ENCODE results near the gene MUS81. TPM values are rescaled to one million over a fixed set of nuclear protein-coding genes. Genes with fewer than 3 reads are reported as not detected.
"Not testable (repeated sequence)": the region's sequence is repeated elsewhere in the genome, so short reads cannot be mapped to it uniquely, and the experiment has no call there.

MUS81 gene
- total RNA-seq, 1 donor from 2014 or later = 52.8 TPM

DNA sequence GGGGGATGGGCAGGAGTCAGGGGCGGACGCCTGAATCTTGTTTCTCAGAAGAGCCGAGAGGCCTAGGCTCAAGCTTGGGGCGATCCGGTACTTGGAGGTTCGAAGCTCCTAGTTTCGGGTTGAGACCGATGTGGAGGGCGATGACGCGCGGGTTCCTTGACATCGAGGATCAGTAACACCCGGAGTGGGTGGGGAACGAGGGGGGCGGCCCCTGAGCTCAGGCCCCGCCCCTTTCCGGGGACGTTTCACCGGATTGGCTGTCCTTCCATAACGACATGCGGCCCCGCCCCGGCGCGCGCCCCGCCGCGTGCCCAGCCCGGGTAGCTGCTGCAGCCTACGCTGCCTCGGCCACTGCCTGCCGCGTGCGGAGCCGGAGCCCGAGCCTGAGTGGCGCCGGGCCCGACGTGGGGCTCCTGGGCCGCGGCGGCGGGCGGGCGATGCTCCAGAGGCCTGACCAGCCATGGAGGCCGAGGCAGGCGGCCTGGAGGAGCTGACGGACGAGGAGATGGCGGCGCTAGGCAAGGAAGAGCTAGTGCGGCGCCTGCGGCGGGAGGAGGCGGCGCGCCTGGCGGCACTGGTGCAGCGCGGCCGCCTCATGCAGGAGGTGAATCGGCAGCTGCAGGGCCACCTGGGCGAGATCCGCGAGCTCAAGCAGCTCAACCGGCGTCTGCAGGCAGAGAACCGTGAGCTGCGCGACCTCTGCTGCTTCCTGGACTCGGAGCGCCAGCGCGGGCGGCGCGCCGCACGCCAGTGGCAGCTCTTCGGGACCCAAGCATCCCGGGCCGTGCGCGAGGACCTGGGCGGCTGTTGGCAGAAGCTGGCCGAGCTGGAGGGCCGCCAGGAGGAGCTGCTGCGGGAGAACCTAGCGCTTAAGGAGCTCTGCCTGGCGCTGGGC is 30.3 kb downstream of the MUS81 start, which contains the start of gene CCDC85B:
Gene CCDC85B, plus strand, starts transcription at position 350 of the 895 bp plus-strand sequence. Its CDS starts 111 bp downstream, at position 461.
- DNase-seq (ENCODE audit: low read depth, low spot score) = peak; percentile 78

DNA sequence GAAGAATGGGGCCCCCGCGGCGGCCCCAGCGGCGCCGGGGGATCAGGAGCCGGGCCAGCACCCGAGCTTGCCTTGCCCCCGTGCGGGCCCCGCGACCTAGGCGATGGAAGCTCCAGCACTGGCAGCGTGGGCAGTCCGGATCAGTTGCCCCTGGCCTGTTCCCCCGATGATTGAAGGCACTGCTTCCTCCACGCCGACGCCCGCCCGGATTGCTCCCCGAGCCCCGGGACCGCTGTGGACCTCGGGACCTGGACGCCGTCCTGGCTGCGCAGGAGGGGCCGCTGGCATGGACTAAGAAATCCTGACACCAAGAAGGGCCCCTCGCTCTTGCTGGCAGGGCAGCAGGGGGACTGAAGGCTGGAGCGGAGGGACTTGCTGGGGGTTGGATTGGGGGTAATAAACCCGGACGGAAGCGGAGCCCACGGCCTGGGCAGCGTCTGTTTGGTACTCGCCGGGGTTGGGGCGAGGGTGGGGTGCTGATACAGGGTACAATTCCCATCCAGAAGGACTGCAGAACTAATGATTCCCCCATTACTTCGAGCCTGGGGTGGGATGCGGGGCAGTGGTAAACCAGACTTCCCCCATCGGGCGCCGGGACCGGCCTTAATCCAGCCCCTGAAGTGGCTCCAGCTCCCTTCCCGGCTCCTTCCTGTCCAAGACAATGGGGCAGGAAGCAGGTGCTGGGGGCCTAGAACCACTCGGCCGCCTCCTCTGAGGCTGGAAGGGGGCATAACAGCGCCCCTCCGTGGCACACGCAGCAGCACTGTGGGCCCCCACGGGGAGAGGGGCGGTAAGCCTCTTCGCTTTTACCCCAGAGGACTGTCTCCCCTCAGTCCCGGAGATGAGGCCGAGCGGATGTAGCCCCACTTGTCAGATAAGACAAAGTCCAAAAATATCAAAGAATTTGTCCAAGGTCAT is 31.2 kb downstream of the MUS81 start:
- DNase-seq (ENCODE audit: low read depth, low spot score) = peak; percentile 76

DNA sequence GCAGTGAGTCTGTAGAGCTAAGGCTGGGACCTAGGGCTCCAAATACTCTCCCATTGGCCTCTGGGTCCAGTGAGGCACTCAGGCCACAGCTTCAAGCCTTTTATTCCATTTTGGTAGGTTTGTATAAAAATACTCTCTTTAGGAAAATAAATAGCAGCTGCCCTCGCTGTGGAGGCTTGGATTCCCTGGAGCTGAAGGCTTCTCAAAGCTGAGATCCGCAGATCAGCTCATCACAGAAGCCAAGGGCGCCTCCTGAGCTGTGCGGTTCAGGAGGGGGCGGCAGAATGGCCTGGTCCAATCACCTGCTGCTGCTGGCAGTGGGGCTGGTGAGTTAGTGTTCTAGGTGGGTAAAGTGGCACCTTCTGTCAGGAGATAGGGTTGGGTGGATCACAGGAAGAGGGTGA is 31.9 kb downstream of the MUS81 start:
- DNase-seq (ENCODE audit: low read depth, low spot score) = not testable (repeated sequence)

DNA sequence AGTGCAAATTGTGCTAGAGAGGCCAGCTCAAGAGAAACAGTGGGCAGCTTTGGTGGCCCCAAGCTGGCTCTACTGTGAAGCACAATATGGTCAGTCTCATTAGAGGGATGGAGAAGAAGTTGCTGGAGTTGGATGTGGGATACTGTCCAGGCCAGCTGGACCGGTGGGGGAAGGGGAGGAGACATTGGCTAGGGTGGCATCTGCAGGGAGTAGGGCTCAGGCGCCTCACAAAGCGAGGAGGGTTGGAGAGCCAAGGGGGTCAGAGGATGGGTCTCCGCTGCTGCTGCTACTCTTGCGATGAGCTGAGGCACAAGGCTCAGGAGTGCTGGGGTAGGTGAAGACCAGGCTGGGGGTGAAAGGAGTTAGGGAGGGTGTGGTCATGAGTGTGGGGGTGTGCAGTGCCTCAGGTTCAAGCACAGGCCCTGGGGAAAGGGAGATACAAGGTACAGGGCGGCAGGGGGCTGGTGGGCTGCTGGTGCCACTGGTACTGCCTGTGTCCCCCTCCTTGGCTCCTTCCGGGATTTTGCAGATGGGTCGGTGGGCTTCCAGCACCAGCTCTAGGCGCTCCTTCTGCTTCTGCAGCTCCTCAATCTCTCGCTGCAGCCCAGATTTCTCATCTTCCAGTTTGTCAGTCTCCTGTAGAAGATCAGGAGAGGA is 32.6 kb downstream of the MUS81 start:
- no peak for DNase-seq (ENCODE audit: low read depth, low spot score)

DNA sequence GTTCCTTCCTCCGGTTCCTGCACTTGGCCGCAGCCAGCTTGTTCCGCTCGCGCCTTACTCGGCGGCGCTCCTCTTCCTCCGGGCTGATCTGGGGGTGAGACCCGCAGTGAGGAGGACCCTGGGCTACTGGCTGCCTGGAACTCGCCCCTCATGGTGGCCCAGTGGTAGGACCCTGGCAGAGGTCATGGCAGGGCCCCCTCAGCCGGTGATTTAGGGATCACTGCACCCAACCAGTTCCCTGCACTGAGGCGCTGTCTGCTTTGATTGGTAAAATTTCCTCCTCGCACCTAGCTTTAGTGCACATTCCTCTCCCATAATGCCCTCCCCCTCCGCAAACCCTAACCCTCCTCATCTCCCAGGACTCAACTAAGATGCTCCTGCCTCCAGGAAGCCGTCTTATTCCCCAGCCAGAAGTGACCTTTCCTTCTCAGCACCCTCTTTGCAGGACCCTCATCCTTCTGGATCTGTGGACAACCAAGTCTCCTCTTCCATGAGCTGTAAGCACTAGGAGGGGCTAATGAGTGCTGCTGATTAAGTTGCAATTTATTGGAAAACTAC is 33.9 kb downstream of the MUS81 start:
- no peak for DNase-seq (ENCODE audit: low read depth, low spot score)

DNA sequence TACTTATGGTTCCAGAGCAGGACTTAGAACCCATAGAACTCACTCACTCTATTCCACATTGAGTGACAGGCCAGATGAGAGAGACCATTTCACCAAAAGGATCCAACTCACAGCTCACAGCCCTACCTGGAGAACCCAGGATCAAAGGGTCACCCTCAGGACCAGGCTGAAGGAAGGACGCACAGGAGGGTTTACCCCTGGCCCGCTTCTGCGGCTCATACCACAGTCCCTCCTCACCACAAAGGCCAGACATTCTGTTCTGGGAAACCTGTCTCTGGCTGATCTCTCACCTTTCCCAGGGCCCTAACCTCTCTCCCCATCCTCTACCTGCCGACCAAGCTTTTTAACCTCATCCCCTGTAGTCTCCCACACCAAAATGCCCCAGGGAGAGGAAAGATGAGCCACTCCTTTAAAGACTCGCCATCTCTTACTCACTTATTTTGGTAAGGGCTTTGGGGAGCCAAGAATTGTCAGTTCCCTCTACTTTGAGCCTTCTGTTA is 35.3 kb downstream of the MUS81 start:
- no peak for DNase-seq (ENCODE audit: low read depth, low spot score)

DNA sequence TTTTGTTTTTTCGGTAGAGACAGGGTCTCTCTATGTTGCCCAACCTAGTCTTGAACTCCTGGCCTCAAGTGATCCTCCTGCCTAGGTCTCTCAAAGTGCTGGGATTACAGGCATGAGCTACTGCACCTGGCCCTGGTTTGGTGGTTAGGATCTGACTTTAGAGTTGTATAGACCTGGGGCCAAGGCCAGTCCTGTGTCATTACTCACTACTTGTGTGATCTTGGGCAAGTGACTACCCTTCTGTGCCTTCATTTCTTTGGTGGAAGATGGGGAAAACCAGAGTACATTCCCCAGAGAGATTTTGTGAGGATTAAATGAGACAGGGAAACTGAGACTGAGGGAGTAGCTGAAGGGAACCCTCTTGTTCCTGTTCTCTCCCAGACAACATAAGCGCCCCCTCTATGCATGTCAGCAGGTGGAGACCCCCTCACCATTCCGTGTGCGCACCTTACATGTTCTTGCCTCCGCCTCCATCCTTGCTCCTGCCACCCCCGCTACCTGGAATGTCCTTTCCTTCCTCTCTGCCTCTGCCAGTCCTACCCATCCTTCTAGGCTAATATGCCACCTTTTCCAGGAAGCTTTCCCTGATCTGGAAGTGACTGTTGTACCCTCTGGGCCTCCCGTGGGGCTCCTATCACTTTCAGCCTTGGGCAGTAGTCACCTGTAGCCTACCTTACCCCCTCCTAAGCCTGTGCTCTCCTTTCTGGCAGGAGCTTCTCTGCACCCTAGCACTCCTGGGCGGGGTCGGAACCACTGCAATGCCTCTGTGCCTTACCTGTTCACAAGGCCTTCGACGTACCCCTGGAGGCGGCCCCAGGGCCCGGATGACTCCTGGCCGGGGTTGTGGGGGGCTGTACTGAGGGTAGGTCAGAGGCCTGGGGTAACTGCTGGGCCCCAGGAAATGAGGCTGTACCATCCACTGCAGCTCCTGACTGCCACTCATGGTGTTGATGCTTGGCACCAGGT is 36.1 kb downstream of the MUS81 start:
- no peak for DNase-seq (ENCODE audit: low read depth, low spot score)

DNA sequence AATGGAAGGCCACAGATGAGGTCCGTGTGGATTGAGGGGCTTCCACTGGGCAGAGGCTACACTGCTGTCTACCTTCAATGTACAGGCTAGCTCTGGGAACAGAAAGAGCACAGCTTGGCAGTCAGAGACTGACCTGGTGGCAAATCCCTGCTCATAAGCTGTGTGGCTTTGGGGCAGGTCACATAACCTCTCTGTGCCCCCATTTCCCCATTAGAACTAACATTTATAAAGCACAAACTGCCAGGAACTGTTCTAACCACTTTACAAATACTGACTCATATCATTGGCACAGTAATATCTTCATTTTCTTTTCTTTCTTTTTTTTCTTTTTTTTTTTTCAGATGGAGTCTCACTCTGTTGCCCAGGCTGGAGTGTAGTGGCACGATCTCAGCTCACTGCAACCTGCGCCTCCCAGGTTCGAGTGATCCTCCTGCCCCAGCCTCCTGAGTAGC is 36.8 kb downstream of the MUS81 start:
- DNase-seq (ENCODE audit: low read depth, low spot score) = no peak

DNA sequence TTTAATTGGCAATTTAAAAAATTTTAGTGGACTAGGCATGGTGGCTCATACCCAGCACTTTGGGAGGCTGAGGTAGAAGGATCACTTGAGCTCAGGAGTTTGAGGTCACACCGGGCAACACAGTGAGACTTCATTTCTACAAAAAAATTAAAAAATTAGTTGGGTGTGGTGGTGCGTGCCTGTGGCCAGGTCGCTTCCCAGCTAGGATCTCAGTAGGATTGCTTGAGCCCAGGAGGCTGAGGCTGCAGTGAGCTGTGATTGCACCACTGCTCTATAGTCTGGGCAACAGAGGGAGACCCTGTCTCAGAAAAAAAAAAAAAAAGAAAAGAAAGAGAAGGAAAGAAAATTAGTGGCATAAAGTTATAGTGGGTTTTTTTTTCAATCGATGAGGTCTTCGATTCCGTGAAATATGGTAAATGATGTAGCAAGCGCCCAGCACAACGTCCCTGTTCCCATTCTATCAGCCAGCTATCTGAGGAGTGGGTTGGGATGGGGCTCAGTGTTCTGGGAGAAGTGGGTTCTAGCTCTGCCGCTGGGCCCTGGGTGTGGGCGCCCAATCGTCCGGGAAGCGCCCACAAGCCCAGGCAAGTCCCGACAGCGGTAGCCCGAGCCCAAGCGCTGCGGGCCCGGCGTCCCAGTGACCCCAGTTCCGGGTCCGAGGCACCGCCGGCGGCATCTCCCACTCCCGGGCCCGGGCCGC is 38.6 kb downstream of the MUS81 start:
- DNase-seq (ENCODE audit: low read depth, low spot score) = no peak

DNA sequence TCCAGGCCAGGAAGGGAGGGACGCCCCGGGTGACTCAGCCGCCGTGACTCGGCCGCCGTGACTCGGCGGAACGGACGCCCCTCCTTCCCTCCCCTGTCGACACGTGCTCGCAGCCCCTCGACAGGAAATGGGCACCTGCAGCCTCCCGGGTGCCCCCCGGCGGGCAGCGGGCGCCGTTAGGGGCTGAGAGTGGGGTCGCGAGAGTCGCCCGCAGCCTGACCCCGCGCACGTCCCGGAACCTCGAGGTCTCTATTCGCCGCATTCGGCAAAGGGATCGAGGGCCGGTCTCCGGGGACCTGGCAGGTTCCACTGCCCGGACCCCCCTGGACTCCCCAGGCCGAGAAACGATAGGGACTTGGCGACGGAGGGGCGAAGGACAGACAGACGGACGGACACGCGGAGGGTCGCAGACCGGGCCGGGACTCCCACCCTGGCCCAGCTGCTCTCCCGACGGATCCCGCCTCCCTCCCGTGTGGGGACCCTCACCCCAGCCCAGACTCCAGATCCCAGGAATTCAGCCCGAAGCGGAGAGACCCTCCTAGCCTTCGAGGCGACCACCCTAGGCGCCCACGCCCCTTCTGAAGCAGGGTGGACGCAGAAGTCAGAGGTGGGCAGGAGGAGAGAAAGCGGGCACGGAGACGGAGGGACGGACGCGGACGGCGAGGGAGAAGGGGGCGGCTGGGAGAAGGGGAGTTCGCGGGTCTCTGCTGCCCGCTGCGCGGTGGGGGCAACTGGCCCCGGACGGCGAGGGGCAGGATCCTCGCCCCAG is 39.3 kb downstream of the MUS81 start:
- DNase-seq (ENCODE audit: low read depth, low spot score) = no peak

DNA sequence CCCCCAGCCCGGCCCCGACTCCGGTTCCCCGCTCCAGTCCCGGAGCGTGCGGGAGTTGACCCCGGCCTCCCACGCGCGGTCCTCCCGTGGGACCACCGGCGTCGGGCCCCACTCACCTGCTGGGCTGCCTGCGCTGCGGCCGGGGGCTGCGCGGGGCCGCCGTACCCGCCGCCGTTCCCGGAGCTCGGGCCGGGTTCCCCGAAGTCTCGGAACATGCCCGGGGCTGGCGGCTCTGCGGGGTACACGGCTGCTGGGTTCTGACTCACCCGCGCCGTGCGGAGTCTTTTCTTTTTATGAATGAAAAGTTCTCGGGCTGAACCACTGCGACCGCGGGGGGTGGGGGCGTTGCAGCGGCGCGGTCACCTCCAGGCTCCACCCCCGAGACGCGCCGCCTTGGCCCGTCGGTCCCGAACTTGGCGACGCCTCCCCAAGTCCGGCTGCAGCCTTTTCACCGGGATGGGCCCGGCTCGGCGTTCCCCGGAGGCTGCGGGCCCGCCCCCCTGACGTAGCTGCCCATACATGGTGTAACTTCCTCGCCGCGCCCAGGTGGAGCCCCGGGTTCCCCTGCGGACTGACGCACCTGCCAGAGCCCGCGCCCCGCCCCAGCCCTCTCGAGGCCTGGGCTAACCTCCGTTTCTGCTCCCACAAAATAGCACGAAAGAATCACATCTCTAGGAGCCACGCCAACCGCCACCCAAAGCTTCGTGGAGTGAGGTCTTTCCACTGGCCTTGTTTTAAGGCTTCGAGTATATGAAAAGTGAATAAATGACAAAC is 40.1 kb downstream of the MUS81 start, which contains the start of gene FOSL1:
Gene FOSL1, minus strand, starts transcription at position 264 of the 774 bp plus-strand sequence. Its CDS starts 49 bp downstream, at position 215.
- peak; percentile 84 for DNase-seq (ENCODE audit: low read depth, low spot score)

DNA sequence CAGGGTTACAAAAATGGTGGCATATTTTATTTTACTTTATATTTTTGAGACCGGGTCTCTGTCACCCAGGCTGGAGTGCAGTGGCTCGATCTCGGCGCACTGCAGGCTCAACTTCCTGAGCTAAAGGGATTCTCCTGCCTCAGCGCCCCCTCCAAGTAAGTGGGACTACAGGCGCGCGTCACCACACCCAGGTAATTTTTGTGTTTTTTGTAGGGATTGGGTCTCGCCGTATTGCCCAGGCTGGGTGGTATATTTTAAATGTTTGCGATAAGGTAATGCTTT is 40.6 kb downstream of the MUS81 start:
- no peak for DNase-seq (ENCODE audit: low read depth, low spot score)

DNA sequence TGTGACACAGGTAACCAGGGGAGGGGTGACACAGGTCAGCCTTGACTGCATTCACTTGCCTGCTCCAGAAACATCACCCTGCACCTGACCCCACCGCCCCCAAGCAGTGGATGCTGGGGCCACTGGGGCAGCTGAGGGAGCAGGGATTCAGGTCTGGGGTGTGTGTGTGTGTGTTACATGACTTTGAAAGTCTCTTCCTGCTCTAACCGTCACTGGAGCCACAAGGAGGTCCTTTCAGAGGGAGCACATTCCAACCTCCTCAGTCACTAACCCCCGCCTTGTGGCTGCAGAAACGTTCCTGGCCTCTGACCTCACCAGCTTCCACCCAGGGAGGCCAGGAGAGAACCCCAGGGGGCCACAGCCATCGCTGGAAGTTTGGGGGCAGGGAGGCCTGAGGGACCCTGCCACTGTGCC is 42.8 kb downstream of the MUS81 start:
- no peak for DNase-seq (ENCODE audit: low read depth, low spot score)

DNA sequence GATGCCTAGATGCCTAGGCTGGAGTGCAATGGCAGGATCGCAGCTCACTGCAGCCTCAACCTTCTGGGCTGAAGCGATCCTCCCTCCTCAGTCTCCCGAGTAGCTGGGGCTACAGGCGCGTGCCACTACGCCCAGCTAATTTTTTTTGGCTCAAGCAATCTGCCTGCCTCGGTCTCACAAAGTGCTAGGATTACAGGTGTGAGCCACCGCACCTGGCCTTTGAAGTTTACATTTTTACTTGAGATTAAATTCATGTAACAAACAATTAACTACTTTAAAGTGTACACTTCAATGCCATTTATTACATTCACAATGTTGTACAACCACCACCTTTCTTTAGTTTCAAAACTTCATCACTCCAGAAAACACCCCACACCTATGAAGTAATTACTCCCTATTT is 43.5 kb downstream of the MUS81 start:
- no peak for DNase-seq (ENCODE audit: low read depth, low spot score)

DNA sequence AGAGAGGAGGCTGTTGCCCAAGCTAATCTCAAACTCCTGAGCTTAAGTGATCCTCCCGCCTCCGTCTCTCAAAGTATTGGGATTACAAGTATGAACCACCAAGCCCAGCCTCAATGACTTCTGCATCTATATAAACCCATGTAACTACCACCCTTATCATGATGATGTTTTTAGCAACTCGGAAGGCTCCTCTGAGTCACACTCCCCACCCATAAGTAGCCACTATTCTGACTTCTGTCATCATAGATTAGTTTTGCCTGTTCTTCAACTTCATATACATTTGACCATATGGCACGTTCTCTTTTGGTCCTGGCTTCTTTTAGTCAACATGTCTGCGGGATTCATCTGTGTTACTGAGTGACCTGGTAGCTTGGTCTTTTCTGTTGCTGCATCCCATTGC is 46.4 kb downstream of the MUS81 start:
- no peak for DNase-seq (ENCODE audit: low read depth, low spot score)

DNA sequence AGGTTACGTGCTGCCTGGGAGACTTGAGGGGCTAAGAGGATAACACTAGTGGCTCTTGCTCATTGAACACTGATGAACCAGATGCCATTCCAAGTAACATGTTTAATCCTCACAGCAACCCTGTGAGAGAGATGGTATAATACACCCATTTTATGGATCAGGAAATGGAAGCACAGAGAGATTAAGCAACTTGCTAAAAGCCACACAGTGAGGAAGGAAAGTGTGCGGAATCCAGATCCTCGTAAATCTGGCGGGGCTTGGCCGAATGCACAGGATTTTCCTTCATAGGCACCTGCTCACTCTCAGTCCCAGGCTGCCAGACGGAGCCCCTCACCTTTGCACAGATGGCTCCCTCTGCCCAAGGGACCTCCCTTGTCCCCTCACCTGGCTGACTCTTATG is 47.6 kb downstream of the MUS81 start:
- DNase-seq (ENCODE audit: low read depth, low spot score) = no peak

DNA sequence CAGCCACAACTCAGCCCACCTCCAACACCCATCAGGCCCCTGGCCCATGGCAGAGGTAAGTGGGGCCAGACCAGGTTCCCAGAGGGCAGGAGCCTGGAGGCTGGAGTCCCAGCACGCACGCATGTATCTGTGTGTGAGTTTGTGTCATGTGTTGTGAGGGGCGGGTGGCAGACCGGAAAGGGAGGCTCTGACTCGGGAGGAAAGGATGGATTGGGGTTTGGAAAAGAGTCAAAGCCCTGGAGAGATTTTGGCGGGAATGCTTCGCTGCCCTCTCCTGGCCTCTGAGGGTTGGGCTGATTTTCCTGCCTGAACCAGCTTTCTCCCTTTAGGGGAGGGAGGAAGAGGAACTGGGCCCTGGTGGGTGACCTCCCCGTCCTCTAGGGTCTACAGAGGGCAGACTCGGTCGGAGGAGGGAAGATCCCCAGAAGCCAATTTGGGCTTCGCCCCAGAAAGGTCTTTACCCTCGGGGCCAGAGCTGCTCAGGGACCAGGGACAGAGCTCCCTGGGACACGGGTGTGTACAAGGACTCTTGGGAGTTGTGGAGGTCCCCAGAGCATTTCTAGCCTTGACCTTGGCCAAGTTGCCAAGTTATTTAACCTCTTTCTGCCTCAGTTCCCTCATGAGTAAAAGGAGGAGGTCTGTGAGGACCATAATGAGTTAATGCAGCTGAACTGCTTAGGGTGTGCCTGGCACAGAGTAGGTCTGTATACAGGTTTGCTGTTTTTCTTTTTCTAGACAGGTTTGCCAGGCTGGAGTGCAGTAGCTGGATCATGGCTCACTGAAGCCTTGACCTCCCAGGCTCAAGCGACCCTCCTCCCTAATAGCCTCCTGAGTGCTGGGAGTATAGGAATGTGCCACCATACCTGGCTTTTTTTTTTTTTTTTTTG is 51.7 kb downstream of the MUS81 start:
- DNase-seq (ENCODE audit: low read depth, low spot score) = no peak

Measured in pulmonary artery endothelial cell (primary cell).